HUES48 (cell line): ENCODE data around the gene SLC22A4.
A peak's percentile ranks its signal among the peaks of the same experiment; 100 is the strongest.

Source experiments
- H3K27ac ChIP-seq: one replicate; pipeline ENCODE4 v1.7.0; 2013; ENCODE audit warnings: low read depth, low read length, inconsistent platforms
- H3K27me3 ChIP-seq: 2 replicates; pipeline ENCODE4 v1.6.1; 2013; ENCODE audit warnings: mild to moderate bottlenecking, low read length; ENCODE audit not compliant: control insufficient read depth, insufficient read depth
- H3K36me3 ChIP-seq: 2 replicates; pipeline ENCODE4 v1.6.1; 2013; ENCODE audit warnings: low read length; ENCODE audit not compliant: control insufficient read depth, insufficient read depth
- H3K4me1 ChIP-seq: 2 replicates; pipeline ENCODE4 v1.6.1; 2013; ENCODE audit warnings: mild to moderate bottlenecking, low read length; ENCODE audit not compliant: control insufficient read depth, insufficient read depth
- H3K4me3 ChIP-seq: 2 replicates; pipeline ENCODE4 v1.5.1; 2013; ENCODE audit warnings: mild to moderate bottlenecking, low read depth, low read length
- H3K9ac ChIP-seq: 2 replicates; pipeline ENCODE4 v1.6.1; 2013; ENCODE audit warnings: mild to moderate bottlenecking, low read depth, low read length, moderate library complexity
- H3K9me3 ChIP-seq: 2 replicates; pipeline ENCODE4 v1.6.1; 2013; ENCODE audit warnings: low read length; ENCODE audit not compliant: control insufficient read depth, insufficient read depth

Gene SLC22A4

GRCh38 chr5:132280371-132281240, 13.6 kb upstream of the SLC22A4 start:
- no peaks in the 10 kb centered on the region for H3K27me3 ChIP-seq
- H3K36me3 ChIP-seq, result no peaks in the 10 kb centered on the region
- no peak overlapping the region for H3K27ac ChIP-seq
- H3K4me3 ChIP-seq, result no peak overlapping the region
- H3K4me1 ChIP-seq, result 0 out of 2 replicates have a peak, but pooled peaks cover 5% of the 10 kb centered on the region
- H3K9me3 ChIP-seq, result no peaks in the 10 kb centered on the region
- no peak overlapping the region for H3K9ac ChIP-seq

GRCh38 chr5:132281856-132282614, 12.2 kb upstream of the SLC22A4 start:
- Histone ChIP-seq H3K27me3 (no peaks in the 10 kb centered on the region), H3K9me3 (no peaks in the 10 kb centered on the region), H3K4me1 (0 out of 2 replicates have a peak, but pooled peaks cover 5% of the 10 kb centered on the region), H3K4me3 (no peak overlapping the region), H3K9ac (no peak overlapping the region), H3K27ac (no peak overlapping the region), H3K36me3 (no peaks in the 10 kb centered on the region)

- H3K27ac ChIP-seq, result no peak overlapping the region
- H3K27me3 ChIP-seq, result no peaks in the 10 kb centered on the region
- H3K9ac ChIP-seq, result no peak overlapping the region
- no peak overlapping the region for H3K4me3 ChIP-seq
- no peaks in the 10 kb centered on the region for H3K4me1 ChIP-seq
- H3K36me3 ChIP-seq, result no peaks in the 10 kb centered on the region
- H3K9me3 ChIP-seq, result no peaks in the 10 kb centered on the region
These were observed 10.7 kb upstream of the SLC22A4 start for GRCh38 chr5:132283423-132284043.

- no peaks in the 10 kb centered on the region for H3K27me3 ChIP-seq
- peaks cover 6% of the 10 kb centered on the region; the same call in 1 of the 2 replicates for H3K4me1 ChIP-seq
- no peaks in the 10 kb centered on the region for H3K9me3 ChIP-seq
- H3K27ac ChIP-seq, result no peak overlapping the region
- no peaks in the 10 kb centered on the region for H3K36me3 ChIP-seq
- H3K9ac ChIP-seq, result no peak overlapping the region
- H3K4me3 ChIP-seq, result no peak overlapping the region
These were observed 5.1 kb upstream of the SLC22A4 start for GRCh38 chr5:132289097-132289496.

GRCh38 chr5:132291026-132291425, 3.2 kb upstream of the SLC22A4 start:
- Histone ChIP-seq H3K27me3 (peaks cover 19% of the 10 kb centered on the region), H3K4me1 (peaks cover 16% of the 10 kb centered on the region), H3K27ac (no peak overlapping the region), H3K36me3 (no peaks in the 10 kb centered on the region), H3K4me3 (no peak overlapping the region), H3K9ac (no peak overlapping the region), H3K9me3 (no peaks in the 10 kb centered on the region)

GRCh38 chr5:132293066-132293991, 865 bp upstream of the SLC22A4 start:
- Histone ChIP-seq H3K4me3 (peak overlapping the region; percentile 59), H3K9ac (peak overlapping the region; percentile 78), H3K27ac (peak overlapping the region; percentile 80), H3K4me1 (peaks cover 16% of the 10 kb centered on the region), H3K27me3 (peaks cover 26% of the 10 kb centered on the region), H3K36me3 (no peaks in the 10 kb centered on the region), H3K9me3 (no peaks in the 10 kb centered on the region)

GRCh38 chr5:132294728-132295504, 722 bp downstream of the SLC22A4 start:
- peak overlapping the region; percentile 59 for H3K4me3 ChIP-seq
- H3K27me3 ChIP-seq, result peaks cover 26% of the 10 kb centered on the region
- no peaks in the 10 kb centered on the region for H3K9me3 ChIP-seq
- H3K27ac ChIP-seq, result no peak overlapping the region
- no peaks in the 10 kb centered on the region for H3K36me3 ChIP-seq
- H3K4me1 ChIP-seq, result peaks cover 16% of the 10 kb centered on the region
- H3K9ac ChIP-seq, result no peak overlapping the region

GRCh38 chr5:132295505-132296411, 1.6 kb downstream of the SLC22A4 start:
- no peak overlapping the region for H3K9ac ChIP-seq
- peaks cover 26% of the 10 kb centered on the region for H3K27me3 ChIP-seq

GRCh38 chr5:132296412-132297016, 2.3 kb downstream of the SLC22A4 start:
- Histone ChIP-seq H3K4me1 (peaks cover 16% of the 10 kb centered on the region), H3K36me3 (no peaks in the 10 kb centered on the region), H3K27me3 (peaks cover 26% of the 10 kb centered on the region), H3K9ac (no peak overlapping the region), H3K9me3 (no peaks in the 10 kb centered on the region), H3K4me3 (no peak overlapping the region), H3K27ac (no peak overlapping the region)

More at GRCh38 chr5:132295505-132296411, 1.6 kb downstream of the SLC22A4 start:
- no peak overlapping the region for H3K27ac ChIP-seq
- H3K9me3 ChIP-seq, result no peaks in the 10 kb centered on the region
- peaks cover 16% of the 10 kb centered on the region for H3K4me1 ChIP-seq
- no peaks in the 10 kb centered on the region for H3K36me3 ChIP-seq
- peak overlapping the region; percentile 59; the same call in 1 of the 2 replicates for H3K4me3 ChIP-seq
